ENCODE results near the gene TRIM21. TPM values are rescaled to one million over a fixed set of nuclear protein-coding genes. Genes with fewer than 3 reads are reported as not detected.
"Not testable (repeated sequence)": the region's sequence is repeated elsewhere in the genome, so short reads cannot be mapped to it uniquely, and the experiment has no call there.

Gene TRIM21
- total RNA-seq, 1 experiment from 2014 or later, result 6.4 TPM

DNA sequence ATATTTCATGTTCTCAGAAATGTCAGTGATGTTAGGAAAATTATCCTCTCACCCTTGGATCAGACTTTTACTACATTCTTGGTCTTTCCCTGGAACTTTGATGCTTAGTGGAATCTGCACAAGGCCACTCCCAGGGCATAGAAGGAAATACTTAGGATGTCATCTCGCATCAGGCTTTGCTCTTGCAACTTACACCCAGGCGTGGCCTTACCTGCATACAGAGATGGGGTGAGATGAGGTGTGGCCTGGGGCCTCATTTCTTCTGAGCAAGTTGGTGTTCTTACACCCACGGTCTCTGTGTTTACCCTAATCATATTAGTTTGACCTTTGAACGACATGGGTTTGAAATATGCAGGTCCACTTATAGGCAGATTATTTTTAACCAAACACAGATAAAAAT is 36.5 kb upstream of the TRIM21 start:
- POLR2A ChIA-PET, result no interaction called here
- H3K4me3 Mint-ChIP-seq (ENCODE audit: unreplicated experiment), result no peak overlapping the region
- no peaks in the 10 kb centered on the region for H3K9me3 Mint-ChIP-seq (ENCODE audit: unreplicated experiment)
- no peaks in the 10 kb centered on the region for H3K4me1 Mint-ChIP-seq (ENCODE audit: insufficient read depth, unreplicated experiment)
- TF ChIP-seq CTCF (IDR thresholded peaks at IDR 0.05; ENCODE audit: unreplicated experiment), result no peak
- no peak overlapping the region for H3K27ac Mint-ChIP-seq (ENCODE audit: low read depth, unreplicated experiment)
- no TSS peak for BruUV-seq (replicated peaks)
- DNase-seq (ENCODE audit: unreplicated experiment), result no peak
- no peaks in the 10 kb centered on the region for H3K36me3 Mint-ChIP-seq (ENCODE audit: insufficient read depth, unreplicated experiment)
- H3K27me3 Mint-ChIP-seq (ENCODE audit: insufficient read depth, unreplicated experiment), result no peaks in the 10 kb centered on the region
- intact Hi-C loops (cut with micrococcal nuclease), result no loop called here
- CTCF ChIA-PET, result no interaction called here

GRCh38 chr11:4418403-4418802 is 24.9 kb upstream of the TRIM21 start:
- ChIA-PET POLR2A (no interaction called here), CTCF (interaction anchor here (0.6 to 1.2 kb wide), 3 partner anchors 13 to 75 kb away, joined by 3 to 4 read pairs (median 3); no protein-coding TSS in a partner anchor)
- H3K36me3 Mint-ChIP-seq (ENCODE audit: insufficient read depth, unreplicated experiment), result no peaks in the 10 kb centered on the region
- DNase-seq (ENCODE audit: unreplicated experiment), result no peak
- no peak overlapping the region for H3K4me3 Mint-ChIP-seq (ENCODE audit: unreplicated experiment)
- intact Hi-C loops (cut with micrococcal nuclease), result no loop called here
- no peak overlapping the region for H3K27ac Mint-ChIP-seq (ENCODE audit: low read depth, unreplicated experiment)
- peaks cover 2% of the 10 kb centered on the region for H3K9me3 Mint-ChIP-seq (ENCODE audit: unreplicated experiment)
- no peaks in the 10 kb centered on the region for H3K4me1 Mint-ChIP-seq (ENCODE audit: insufficient read depth, unreplicated experiment)
- no TSS peak for BruUV-seq (replicated peaks)
- no peaks in the 10 kb centered on the region for H3K27me3 Mint-ChIP-seq (ENCODE audit: insufficient read depth, unreplicated experiment)
- TF ChIP-seq CTCF (IDR thresholded peaks at IDR 0.05; ENCODE audit: unreplicated experiment), result no peak

- DNase-seq (ENCODE audit: unreplicated experiment), result no peak
- intact Hi-C loops (cut with micrococcal nuclease), result no loop called here
- TF ChIP-seq CTCF (IDR thresholded peaks at IDR 0.05; ENCODE audit: unreplicated experiment), result no peak
- Mint-ChIP-seq H3K27ac (ENCODE audit: low read depth, unreplicated experiment) (no peak overlapping the region), H3K27me3 (ENCODE audit: insufficient read depth, unreplicated experiment) (no peaks in the 10 kb centered on the region), H3K9me3 (ENCODE audit: unreplicated experiment) (no peaks in the 10 kb centered on the region), H3K36me3 (ENCODE audit: insufficient read depth, unreplicated experiment) (no peaks in the 10 kb centered on the region), H3K4me1 (ENCODE audit: insufficient read depth, unreplicated experiment) (no peaks in the 10 kb centered on the region), H3K4me3 (ENCODE audit: unreplicated experiment) (no peak overlapping the region)
- CTCF ChIA-PET, result no interaction called here
- BruUV-seq (replicated peaks), result no TSS peak
- POLR2A ChIA-PET, result no interaction called here
Measured at GRCh38 chr11:4416816-4417215, 23.3 kb upstream of the TRIM21 start.

- intact Hi-C loops (cut with micrococcal nuclease), result no loop called here
- Mint-ChIP-seq H3K9me3 (ENCODE audit: unreplicated experiment) (no peaks in the 10 kb centered on the region), H3K27me3 (ENCODE audit: insufficient read depth, unreplicated experiment) (no peaks in the 10 kb centered on the region), H3K27ac (ENCODE audit: low read depth, unreplicated experiment) (no peak overlapping the region), H3K4me1 (ENCODE audit: insufficient read depth, unreplicated experiment) (no peaks in the 10 kb centered on the region), H3K4me3 (ENCODE audit: unreplicated experiment) (no peak overlapping the region), H3K36me3 (ENCODE audit: insufficient read depth, unreplicated experiment) (no peaks in the 10 kb centered on the region)
- DNase-seq (ENCODE audit: unreplicated experiment), result no peak
- no peak for TF ChIP-seq CTCF (IDR thresholded peaks at IDR 0.05; ENCODE audit: unreplicated experiment)
- no TSS peak for BruUV-seq (replicated peaks)
- ChIA-PET POLR2A (no interaction called here), CTCF (interaction anchor here (1.2 kb wide), 1 partner anchor 77 kb away, joined by 4 read pairs; no protein-coding TSS in a partner anchor)
Measured at GRCh38 chr11:4416306-4416705, 22.8 kb upstream of the TRIM21 start.

- H3K4me3 Mint-ChIP-seq (ENCODE audit: unreplicated experiment); POLR2A ChIA-PET; H3K9me3 Mint-ChIP-seq (ENCODE audit: unreplicated experiment); intact Hi-C loops (cut with micrococcal nuclease); BruUV-seq (replicated peaks); H3K36me3 Mint-ChIP-seq (ENCODE audit: insufficient read depth, unreplicated experiment); H3K27ac Mint-ChIP-seq (ENCODE audit: low read depth, unreplicated experiment); DNase-seq (ENCODE audit: unreplicated experiment); H3K4me1 Mint-ChIP-seq (ENCODE audit: insufficient read depth, unreplicated experiment): not testable (repeated sequence)
- H3K27me3 Mint-ChIP-seq (ENCODE audit: insufficient read depth, unreplicated experiment), result peaks cover 26% of the 10 kb centered on the region
- CTCF ChIA-PET, result interaction anchor here (0.6 kb wide), 1 partner anchor 219 kb away, joined by 3 read pairs; no protein-coding TSS in a partner anchor
Measured at GRCh38 chr11:4406206-4406605, 12.7 kb upstream of the TRIM21 start.
